Occipital lobe (tissue), 2 donors: ENCODE measurements around the gene CPLX3. TPM values are rescaled to one million over a fixed set of nuclear protein-coding genes. Genes with fewer than 3 reads are reported as not detected.
"Not testable (repeated sequence)": the region's sequence is repeated elsewhere in the genome, so short reads cannot be mapped to it uniquely, and the experiment has no call there.

ENCODE experiments used
- DNase-seq: peaks from one replicate; lab custom pipeline; 2025; lab: John Stamatoyannopoulos, UW
- total RNA-seq: library from RNA; depleted of rRNA; stranded (reverse); fragments of >200 nt; gene quantifications from one replicate; pipeline ENCODE4 v1.2.3, GENCODE V29; 2014

CPLX3 gene
- total RNA-seq, result 1.6 TPM

GRCh38 chr15:74826364-74826819 lies at the start of gene CPLX3:
TSS of gene CPLX3 (plus strand) at chr15:74826627. CDS start at chr15:74826704, 77 bp downstream.
- no peak for DNase-seq

- no peak for DNase-seq
Measured at GRCh38 chr15:74776821-74777768, 49.3 kb upstream of the CPLX3 start.

GRCh38 chr15:74777769-74778598 lies 48.4 kb upstream of the CPLX3 start:
- DNase-seq, result no peak

GRCh38 chr15:74778599-74778970 lies 47.8 kb upstream of the CPLX3 start:
- no peak for DNase-seq

- DNase-seq, result no peak
Measured at GRCh38 chr15:74779162-74779648, 47.2 kb upstream of the CPLX3 start.

- no peak for DNase-seq
Measured at GRCh38 chr15:74780523-74781430, 45.6 kb upstream of the CPLX3 start.

GRCh38 chr15:74781431-74782258 lies 44.8 kb upstream of the CPLX3 start, which contains the start of gene CSK:
TSS of gene CSK (plus strand) at chr15:74782080. CDS start at chr15:74798298, 16,218 bp downstream.
- DNase-seq, result peak; percentile 50

GRCh38 chr15:74782259-74783071 lies 44.0 kb upstream of the CPLX3 start:
- no peak for DNase-seq

GRCh38 chr15:74783072-74783807 lies 43.2 kb upstream of the CPLX3 start:
- DNase-seq, result no peak

- DNase-seq, result no peak
Measured at GRCh38 chr15:74783808-74784175, 42.6 kb upstream of the CPLX3 start.

- no peak for DNase-seq
Measured at GRCh38 chr15:74784426-74785193, 41.8 kb upstream of the CPLX3 start.

GRCh38 chr15:74785194-74786032 lies 41.0 kb upstream of the CPLX3 start:
- DNase-seq, result no peak

GRCh38 chr15:74786081-74786480 lies 40.3 kb upstream of the CPLX3 start:
- not testable (repeated sequence) for DNase-seq

GRCh38 chr15:74786551-74787165 lies 39.8 kb upstream of the CPLX3 start:
- no peak for DNase-seq

- DNase-seq, result no peak
Measured at GRCh38 chr15:74787251-74788041, 39.0 kb upstream of the CPLX3 start.
